GM19240 (cell line): ENCODE measurements around the gene PLA2G4A.

Experiments
- DNase-seq: peaks from one replicate; pipeline ENCODE4 v3.0.0; 2011; ENCODE audit warnings: low spot score; ENCODE audit not compliant: insufficient read length

The PLA2G4A gene

DNA sequence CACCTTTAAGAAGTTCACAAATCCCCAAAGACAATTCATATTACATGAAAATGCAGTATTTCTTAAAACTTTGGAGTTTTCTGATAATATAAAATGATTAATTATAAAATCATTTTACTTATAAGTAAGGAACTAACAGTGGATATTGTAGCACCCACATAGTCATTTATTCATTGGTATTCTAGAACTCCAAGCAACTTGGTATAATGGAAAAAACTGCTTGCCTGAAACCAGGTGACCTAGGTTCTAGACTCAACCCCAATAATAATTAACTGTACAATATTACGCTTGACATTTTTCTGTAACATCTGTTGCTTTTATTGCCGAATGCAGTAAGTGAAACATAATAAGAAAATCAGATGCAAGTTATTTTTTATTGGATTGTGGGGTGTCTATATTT, 2.4 kb downstream of the PLA2G4A start:
- DNase-seq, result no peak

DNA sequence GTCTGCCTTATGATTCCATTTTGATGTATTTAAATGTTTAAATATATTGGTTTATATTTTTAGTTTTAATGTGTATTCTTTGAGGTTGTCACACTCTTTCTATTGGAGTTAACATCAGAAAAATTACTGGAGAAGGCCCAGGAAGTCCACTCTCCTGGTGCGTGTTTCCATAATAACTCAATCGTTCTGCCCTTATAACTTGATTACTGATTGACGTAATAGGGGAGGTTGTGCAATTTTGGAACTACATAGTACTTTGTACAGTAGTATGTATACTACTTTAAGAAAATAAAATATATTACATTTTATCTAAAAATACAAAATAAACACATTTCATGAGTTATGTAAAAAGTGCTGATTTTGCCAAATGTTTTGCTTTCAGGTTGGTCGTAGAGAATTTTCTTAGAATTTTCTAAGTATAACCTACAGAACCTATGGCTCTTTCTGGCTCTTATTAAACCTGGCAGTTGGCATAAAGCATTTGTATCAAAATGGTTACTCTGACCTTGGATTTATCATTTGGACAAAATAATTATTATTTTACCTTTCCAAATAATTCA, 5.7 kb downstream of the PLA2G4A start:
- DNase-seq, result no peak

DNA sequence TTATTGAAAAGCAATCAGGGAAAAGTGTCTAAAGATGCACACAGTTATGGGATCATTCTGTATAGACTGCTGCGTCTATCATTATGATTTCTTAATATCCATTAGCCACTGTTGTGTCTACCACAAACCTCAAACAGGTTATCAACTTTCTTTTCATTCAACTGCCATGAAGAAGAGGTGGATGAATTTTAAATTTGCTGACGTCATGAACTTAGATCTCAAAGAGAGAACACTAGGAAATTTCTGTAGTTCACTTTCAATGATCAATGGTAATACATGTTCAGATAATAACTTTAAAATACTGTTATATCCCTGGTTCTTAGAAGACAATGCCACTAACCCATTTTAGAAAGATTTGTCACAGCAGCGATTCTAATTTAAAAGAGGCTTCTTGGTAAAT, 6.7 kb downstream of the PLA2G4A start:
- no peak for DNase-seq

DNA sequence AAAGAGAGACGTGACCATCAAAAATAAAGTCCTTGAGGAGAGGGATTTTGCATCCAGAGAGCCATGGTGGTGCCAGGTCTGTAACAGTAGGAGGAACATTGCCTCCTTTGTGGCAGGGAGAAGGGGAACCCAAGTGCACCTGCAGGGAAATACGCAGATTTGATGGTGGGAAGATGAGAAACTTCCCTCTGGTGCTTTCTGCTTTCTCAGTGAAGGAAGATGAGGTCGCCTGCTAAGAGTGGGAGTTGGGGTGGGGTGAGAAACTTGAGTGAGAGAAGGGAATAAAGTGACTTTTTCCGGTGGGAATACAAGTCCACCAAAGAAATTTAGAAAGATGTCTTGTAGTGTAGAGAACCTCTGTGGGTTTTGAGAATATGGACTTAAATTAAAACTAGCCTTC, 9.1 kb downstream of the PLA2G4A start:
- DNase-seq, result no peak

DNA sequence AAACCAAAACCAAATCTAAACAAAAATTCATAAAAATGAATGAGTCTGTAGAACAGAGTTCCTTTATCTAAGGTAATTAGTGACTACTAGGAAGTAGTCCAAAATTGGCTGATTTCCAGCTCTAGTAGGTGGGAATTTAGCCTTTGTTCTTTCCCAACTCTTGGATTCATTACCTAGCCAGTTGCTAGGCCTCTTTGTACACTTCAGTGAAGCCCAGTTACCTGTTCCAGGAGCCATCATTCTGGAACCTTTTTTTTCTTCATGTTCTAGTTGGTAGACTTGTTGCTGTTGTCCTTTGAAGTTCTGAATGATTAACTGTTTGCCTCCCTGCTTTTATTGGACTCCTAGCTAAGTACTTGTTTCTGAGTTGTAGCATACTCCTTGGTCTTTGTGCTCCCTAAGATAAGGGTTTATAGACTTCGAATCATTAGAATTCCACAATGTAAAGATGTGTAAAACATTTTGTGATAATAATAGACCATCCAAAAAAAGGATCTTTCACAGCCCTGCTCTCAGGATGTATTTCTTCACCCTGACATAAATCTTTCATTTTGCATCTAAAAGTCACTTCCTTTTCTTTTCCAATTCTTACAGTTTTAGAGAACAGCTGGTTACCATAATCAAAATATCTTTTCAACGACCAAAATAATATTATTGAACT, 9.8 kb downstream of the PLA2G4A start:
- no peak for DNase-seq

DNA sequence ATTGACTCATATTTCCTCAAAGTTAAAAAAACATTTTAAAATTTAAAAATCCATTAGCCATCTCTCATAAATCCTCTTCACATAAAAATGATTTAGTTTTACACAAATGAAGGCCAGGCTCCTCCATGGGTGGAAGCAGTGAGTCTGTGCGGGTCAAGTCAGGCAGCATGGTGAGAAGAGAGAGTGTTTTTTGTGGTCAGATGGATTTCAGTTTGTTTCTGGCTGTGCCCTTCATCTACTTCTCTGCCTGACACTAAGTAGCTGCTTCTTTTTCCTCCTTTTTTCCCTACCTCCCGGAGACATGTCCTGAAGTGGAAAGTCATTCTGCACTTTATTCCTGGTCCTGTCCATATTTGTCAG, 10.3 kb downstream of the PLA2G4A start:
- DNase-seq, result no peak

DNA sequence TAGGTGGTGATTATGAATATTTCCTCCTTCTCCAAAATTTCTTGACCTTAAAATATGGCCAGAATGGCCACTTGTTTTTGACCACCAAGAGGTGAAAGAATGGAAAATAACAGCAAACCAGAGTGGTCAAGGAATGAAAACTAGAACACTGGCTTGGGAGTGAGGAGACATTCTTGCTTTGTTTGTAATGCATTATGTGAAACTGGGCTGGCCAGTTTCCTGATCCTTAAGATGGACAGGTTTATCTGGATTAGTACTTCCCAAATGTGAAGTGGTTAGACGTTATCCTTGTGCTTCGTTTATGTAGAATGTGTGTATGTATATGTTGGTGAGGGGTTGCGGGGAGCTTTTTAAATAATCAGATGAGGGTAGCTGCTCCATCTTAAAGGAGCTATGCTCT, 12.8 kb downstream of the PLA2G4A start:
- no peak for DNase-seq

DNA sequence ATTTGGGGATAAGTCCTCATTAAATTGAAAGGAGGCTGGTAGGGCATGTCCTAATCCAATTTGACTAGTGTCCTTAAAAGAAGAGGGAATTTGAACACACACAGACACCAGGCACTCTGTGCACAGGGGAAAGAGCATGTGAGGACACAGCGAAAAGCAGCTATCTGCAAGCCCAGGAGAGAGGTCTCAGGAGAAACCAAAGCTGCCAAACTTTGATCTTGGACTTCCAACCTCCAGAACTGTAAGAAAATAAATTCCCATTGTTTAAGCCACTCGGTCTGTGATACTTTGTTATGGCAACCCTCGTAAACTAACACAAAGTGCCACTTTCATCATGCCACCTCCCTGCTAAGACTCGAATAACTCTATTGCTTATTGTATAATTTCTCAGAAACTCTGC, 13.8 kb downstream of the PLA2G4A start:
- DNase-seq, result no peak

DNA sequence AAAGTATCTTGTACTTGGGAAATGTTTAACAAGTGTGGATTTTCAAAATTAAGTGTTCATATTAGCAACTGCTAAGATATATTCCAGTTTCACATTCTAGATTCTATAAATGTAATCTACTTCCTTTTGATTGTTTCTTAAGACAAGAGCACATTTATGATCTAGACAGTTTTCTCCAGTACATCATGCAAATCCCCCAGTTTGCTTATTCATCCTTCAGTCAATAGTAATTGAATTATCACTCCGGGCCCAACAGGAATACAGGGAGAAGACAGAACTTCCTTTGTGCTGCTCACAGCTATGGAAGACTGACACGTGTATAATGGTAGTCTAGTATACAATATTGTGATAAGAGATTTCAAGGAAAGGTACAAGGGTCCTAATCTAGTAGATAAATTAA, 14.5 kb downstream of the PLA2G4A start:
- DNase-seq, result no peak

DNA sequence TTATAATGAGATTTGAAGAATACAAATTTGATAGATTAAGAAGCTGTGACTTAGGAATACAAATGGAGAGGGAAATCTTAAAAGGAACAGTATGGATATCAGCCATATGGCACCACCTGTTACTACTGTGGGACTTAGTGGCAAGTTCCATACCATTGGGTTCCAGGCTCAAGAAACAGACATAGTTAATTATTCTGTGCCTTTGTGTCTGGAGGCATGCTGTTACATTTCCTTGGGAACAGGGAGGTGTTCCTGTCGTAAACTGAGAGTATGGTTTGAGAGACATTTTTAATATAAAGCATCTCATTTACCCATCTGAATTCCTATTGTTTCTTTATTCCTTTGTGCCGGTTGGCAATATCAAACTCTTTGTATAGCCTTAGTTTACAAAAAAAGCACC, 15.2 kb downstream of the PLA2G4A start:
- DNase-seq, result no peak

DNA sequence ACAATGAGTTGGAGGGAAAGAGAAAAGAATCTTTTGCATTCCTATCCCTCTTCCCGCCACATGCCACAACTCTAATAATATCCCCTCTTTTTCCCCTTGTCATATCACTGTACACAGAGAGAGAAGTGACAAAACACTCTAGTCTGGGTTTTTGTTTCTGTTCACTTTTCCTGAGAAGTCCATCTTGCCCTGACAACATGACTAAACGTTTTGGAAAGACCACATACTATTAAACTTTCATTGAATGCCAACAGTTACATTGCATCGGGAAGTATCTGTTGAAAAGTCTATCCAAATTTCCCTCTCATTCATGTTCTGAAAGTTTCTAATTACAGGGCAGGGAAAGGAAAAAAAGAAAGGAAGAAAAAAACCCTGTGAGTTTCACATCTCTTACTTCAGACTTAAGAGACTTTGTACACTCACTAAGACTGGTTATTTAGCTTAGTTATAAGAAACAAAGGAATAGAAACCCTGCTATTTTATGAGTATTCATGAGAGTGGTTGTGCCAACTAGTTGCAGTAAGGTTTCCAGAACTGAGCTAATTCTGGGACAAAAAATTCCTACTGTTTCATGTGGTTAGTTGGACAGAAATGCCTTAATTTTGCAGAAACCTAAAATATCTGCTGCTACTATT, 16.9 kb downstream of the PLA2G4A start:
- DNase-seq, result no peak

DNA sequence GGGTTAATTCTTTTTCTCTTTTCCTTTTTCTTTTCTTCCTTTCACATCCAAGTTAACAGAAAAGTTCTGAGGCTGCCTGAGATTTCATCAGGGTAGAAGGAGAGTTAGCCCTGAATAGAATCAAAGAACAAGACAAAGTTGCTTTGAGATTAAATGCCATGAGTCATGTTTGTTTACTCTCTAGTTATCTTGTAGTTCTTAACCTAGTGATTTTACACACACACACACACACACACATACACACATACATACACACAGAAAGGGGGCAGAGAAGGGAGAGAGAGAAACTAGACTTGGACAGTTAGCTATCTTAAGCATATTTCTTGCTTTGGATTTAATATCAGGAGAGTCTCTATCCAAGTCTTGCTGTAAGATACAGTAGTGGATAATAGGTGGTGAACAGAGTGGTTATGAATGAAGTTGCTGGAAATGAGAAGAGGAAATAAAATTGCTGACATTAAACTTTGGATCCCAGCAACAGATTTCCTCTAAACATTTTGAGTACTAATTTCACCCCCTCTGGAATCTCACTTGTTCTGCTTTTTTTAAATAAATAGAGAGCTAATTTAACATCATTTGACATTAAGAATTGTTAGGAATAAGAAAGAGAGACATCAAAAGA, 19.9 kb downstream of the PLA2G4A start:
- no peak for DNase-seq

DNA sequence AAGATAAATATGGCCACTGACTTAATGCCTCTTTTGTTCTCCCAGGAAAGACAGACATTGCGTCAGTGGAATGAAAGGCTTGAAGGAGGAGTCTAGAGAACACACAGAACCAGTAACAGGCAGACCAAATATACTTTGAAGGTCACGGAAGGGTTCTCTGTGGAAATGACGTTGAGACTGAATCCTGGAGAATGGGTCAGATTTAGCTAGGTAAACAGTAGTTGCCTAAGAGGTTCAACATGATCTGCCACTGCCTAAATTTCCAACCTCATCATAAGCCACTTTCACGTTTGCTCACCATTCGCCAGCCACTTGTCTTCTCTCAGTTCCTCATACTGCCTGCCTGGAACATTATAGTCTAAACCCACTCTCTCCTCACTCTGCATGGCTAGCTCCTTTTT, 20.5 kb downstream of the PLA2G4A start:
- DNase-seq, result no peak

DNA sequence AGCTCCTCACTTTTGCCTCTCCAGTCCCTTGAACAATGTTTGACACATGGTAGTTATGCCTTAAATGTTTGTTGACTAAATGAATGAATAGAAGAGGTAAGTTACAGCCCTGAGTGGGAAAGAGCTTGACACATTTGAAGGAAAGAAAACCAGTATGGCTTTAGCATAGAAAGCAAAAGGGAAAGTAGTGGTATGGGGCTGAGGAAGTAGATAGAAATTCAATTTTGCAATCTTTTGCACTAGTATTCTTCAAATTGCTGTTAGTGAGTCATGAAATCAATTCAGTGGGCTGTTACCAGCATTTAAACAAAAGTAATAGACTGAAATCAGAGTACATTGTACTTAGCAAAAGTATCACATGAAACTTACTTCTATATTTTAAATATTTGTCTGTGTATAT, 21.1 kb downstream of the PLA2G4A start:
- DNase-seq, result no peak

DNA sequence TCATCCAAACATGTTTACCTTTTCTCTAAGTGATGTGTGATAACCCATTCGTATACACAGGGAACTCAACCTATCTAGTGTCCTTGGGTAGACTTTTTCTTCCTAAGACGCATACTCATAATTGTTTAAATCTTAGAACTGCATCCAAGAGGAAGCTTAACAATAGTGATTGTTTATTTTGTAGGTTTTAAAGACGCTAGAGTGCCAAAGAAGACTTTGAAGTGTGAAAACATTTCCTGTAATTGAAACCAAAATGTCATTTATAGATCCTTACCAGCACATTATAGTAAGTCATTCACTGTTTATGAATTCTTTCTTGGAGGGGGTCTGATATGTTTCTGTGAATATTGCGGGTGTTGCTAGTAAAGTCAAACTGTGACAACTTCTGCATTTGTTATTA, 25.4 kb downstream of the PLA2G4A start:
- no peak for DNase-seq

DNA sequence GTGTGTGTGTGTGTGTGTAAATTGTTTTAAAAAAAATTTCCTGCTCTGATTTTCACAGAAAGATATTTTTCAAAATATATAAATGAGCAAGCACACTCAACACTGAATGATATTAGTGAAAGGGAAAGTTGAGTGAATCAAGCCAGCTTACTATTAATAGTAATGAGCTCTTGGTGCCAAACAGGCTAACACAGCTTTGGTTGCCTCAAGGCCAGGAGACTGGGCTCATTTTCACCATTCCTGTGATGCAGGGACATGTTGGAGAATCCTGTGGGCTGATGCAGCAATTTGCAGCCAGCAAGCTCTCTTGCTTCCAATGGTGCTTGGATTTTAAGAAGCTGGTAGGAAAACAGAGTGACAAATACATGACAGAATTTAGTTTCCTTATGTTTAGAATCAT, 30.2 kb downstream of the PLA2G4A start:
- DNase-seq, result no peak

DNA sequence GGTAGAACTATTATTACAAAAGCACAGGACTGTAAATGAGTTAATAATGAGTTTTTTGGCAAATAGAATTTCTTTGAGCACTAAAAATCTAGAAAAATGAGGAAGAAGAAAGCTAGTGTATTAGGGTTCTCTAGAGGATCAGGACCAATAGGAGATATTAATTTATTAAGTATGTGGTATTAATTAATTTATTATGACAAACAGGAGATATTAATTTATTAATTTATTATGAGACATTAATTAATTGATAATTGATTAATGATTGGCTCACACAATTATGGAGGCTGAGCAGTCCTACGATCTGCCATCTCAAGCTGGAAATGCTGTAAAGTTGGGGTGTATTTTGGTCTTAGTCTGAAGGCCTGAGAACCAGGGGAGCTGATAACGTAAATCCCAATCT, 31.2 kb downstream of the PLA2G4A start:
- DNase-seq, result no peak

DNA sequence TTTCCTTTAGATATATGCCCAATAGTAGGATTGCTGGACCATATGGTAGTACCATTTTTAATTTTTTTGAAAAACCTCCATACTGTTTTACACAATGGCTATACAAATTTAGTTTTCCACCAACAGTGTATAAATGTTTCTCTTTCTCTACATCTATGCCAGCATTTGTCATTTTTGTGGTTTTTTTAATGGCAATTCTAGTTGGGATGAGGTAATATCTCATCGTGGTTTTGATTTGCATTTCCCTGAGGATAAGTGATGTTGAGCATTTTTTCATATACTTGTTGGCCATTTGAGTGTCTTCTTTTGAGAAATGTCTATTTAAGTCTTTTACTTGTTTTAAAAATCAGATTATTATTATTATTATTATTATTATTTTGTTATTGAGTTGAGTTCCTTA, 35.5 kb downstream of the PLA2G4A start:
- DNase-seq, result no peak

DNA sequence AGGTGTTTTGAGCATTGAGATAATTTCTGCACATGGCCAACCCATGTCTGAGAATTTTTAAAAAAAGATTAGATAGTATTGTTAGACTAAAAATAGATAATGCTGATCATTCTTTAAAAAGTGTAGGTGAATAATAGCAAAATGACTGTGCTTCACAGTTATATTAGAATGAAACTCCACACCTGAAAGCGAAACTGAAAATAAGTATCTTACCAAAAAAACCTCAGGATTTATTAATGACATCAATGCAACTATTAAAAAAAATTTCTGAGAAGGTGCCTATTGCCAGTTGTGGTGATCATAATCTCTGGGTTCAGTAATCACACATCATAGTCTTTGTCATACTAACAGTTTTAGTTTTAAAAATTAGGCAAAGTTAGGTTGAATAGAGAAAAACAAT, 36.5 kb downstream of the PLA2G4A start:
- DNase-seq, result peak; percentile 6

DNA sequence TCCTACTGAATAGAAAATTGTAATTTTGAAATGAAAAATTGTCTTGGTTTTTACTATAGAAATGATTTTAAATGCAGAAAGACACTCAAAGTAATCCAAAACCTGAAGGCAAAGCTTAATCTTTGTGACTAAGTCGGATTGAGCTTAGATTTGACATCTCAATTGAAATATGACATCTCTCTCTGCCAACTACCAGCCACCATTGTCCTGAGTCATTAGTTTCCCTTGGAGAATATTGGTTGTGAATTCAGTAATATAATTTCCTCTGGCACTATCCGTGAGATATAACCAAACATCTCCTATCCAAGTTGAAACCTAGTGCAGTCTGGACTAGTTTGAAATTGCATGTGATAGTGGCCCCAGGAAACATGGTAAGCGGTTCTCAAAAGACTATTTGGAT, 37.1 kb downstream of the PLA2G4A start:
- no peak for DNase-seq

DNA sequence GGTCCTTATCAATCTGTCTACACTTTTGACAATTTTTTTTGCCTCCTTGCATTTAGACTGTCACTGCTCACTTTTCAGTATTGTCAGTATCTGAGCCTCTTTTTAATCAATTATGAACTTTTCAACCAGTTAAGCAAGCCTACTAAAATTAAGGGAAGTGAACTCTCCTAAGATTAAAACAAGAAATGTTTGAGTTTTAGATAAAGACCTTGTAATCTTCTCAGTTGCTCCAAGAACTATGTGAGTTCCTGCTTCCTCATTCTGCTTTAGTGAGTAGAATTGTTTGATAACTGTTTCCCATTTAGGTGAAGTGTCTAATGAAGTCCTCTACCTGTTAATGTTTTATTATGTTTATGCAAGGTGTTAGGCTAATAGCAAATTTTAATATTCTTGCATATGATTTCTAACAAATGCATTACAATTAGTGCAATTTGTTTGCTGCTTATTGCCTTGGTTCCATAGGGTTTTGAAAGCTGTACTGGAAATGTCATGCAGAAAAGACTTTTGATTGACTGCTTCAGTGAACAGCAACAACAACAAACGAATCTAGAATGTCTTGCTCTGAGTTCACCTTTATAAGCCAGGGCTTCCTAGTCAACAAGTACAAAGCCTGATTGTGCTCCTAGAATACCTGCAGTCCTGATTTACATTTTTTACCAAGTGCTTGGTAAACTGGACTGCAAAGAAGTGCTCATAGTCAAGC, 40.9 kb downstream of the PLA2G4A start:
- DNase-seq, result no peak

DNA sequence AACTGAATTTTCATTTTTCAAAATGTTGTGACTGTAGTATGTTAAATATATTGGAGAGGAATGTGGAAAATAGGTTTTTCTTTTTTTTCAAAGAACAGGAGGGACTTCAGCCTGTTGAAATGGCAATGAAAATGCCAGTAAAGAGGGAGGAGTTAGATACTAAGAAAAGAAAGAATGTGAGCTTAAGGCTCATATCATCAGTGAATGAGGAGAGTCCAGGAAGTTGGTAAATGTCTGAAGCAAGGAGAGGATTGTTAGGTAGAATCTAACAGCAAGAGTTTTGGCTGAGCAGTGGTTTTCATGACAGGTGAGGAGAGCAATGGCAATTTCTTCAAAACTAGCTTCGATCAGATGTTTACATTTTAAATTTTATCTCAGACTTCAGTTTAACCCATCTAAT, 43.0 kb downstream of the PLA2G4A start:
- no peak for DNase-seq
